Mesodermal cell (in vitro differentiated cells): Measurements from ENCODE around the gene KRT3.

Source experiments
- H3K27ac ChIP-seq: 2 replicates; pipeline ENCODE4 v1.7.0; 2013; ENCODE audit warnings: mild to moderate bottlenecking, low read depth, low read length, moderate library complexity; ENCODE audit not compliant: severe bottlenecking
- H3K36me3 ChIP-seq: 2 replicates; pipeline ENCODE4 v1.7.1; 2013; ENCODE audit warnings: mild to moderate bottlenecking, low read length, moderate library complexity; ENCODE audit not compliant: control insufficient read depth, insufficient read depth
- H3K4me1 ChIP-seq: one replicate; pipeline ENCODE4 v1.7.1; 2013; ENCODE audit warnings: mild to moderate bottlenecking, low read length; ENCODE audit not compliant: insufficient read depth, control insufficient read depth, poor library complexity, severe bottlenecking
- H3K4me3 ChIP-seq: 2 replicates; pipeline ENCODE4 v1.7.0; 2013; ENCODE audit warnings: low read length, control low read depth, mild to moderate bottlenecking; ENCODE audit not compliant: insufficient read depth, poor library complexity, severe bottlenecking; ENCODE audit errors: extremely low read depth
- H3K9me3 ChIP-seq: 2 replicates; pipeline ENCODE4 v1.7.1; 2013; ENCODE audit warnings: mild to moderate bottlenecking, low read length, moderate library complexity; ENCODE audit not compliant: control insufficient read depth
- WGBS, 2 experiments: methylation state at CpG; one replicate each; pipeline ENCODE4 v1.1.5; 2013; ENCODE audit warnings: missing lambda C conversion rate in 2 of 2; ENCODE audit not compliant: insufficient coverage in 2 of 2; 5-methylcytosine and 5-hydroxymethylcytosine counted together

KRT3 gene

DNA sequence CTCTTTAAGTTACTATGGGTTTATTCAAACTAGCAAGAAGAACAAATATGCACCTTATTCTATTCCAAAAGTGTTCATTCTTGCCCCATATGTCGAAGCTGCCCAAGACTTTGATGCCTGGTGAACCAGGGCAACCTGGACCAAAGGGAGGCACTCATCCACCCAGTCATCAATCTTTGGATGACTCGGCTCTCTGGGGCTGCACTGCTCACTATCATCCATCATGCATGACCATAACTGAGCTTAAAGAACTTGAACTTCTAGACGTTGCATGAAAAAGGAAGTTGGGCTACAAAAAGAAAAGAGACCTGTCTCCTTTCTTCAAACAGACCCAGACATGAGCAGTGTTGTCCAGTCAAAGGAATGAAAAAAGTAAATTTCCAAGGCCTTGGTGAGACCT, 16.8 kb upstream of the KRT3 start:
- Histone ChIP-seq H3K4me3 (no peak overlapping the region), H3K4me1 (no peaks in the 10 kb centered on the region), H3K9me3 (no peaks in the 10 kb centered on the region), H3K36me3 (no peaks in the 10 kb centered on the region), H3K27ac (no peak overlapping the region)
- 88 to 100% methylated on average over 1 to 3 of the region's 3 CpGs for WGBS, 2 experiments

DNA sequence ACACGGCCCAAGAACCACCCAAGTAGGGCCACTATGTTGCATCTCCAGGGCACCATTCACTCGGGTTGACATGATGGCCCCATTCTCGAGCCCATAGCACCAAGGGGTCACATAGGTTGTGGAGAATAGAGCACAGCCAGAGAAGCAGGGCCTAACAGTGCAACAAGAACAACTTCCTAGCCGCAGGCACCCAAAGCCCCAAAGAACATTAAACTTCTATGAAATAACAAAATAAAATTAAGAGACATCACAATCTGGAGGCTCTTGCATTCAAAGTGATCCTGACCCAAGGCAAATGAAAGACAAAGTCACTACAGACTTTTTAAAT, 16.1 kb upstream of the KRT3 start:
- 71 to 78% methylated on average over 3 of the region's 4 CpGs for WGBS, 2 experiments
- H3K9me3 ChIP-seq, result no peaks in the 10 kb centered on the region
- no peak overlapping the region for H3K27ac ChIP-seq
- H3K4me1 ChIP-seq, result no peaks in the 10 kb centered on the region
- no peak overlapping the region for H3K4me3 ChIP-seq
- H3K36me3 ChIP-seq, result no peaks in the 10 kb centered on the region

DNA sequence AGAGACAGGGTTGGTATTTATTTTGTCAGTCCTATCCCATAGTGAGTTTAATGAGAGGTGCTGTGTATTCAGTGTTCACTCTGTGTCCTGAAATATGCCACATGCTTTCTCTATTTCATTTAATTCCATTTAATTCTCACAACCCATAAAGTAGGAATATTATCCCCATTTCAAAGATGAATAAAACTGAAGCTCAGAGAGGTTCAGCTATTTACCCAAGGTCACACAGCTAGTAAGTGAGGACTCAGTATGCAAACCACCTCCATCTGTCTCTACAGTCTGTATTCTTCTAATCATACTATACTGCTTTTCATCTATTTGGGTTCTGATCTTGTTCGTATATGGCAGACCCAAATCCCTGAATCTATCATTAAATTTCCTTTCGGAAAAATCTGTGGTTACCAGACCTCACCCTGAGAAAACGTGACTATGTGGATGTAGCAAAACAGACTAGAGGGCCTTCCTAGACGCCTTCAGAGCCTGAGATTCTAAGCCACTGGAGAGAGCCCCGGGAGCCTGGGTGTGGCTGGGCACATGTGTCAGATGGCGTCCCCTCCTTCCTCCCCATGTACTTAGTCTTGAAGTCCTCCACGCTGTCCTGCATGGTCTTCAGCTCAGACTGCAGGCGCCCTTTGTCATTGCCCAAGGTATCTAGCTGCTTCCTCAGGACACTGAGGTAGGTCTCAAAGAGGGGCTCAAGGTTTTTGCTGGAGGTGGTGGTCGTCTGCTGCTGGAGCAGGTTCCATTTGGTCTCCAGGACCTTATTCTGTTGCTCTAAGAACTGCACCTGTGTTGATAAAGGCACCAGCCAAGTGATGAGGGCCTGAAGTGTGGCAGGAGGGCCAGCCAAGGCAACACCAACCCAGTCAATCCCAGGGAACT, 15.5 kb upstream of the KRT3 start:
- WGBS, 2 experiments, result 85 to 86% methylated on average over 6 to 8 of the region's 9 CpGs

DNA sequence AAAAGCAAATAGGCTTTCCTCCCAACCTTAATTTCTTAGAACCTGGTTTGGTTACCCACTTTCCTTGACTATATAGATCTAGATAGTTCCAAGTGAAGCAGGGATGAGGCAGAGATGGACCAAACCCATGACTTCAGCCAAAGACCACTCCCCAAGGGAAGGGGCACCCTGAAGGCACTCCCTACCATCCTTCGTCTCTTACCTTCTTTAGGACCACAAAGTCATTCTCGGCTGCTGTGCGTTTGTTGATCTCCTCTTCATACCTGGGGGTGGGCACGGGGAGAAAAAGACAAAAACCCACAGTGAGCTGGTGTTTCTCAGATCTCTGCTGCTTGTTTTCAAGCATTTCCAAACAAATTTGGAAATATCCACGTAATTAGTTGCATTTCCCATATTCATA, 14.6 kb upstream of the KRT3 start:
- 56 to 75% methylated on average over 4 of the region's 5 CpGs for whole genome bisulfite sequencing, 2 experiments
- no peaks in the 10 kb centered on the region for H3K9me3 ChIP-seq
- H3K4me1 ChIP-seq, result peaks cover 1% of the 10 kb centered on the region
- H3K27ac ChIP-seq, result no peak overlapping the region
- H3K4me3 ChIP-seq, result no peak overlapping the region
- no peaks in the 10 kb centered on the region for H3K36me3 ChIP-seq

More for the DNA sequence above, 15.5 kb upstream of the KRT3 start:
- Histone ChIP-seq H3K4me1 (no peaks in the 10 kb centered on the region), H3K4me3 (no peak overlapping the region), H3K9me3 (no peaks in the 10 kb centered on the region), H3K36me3 (no peaks in the 10 kb centered on the region), H3K27ac (no peak overlapping the region)

DNA sequence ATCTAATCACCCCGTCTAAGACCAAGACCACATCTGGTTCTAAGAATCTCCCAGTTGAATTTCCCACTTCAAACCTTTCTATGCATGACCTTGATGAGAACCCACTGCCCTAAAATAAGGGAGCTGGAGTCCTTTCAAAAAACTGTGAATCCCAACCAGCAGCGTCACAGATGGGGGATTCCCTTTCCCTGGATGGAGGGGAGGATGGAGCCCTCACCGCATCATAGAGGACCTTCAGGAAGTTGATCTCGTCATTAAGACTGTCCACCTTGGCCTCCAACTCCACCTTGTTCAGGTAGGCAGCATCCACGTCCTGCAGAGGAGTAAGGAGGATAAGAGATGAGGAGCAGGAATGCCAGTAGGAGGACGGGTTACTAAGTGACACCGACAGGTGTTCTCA, 13.2 kb upstream of the KRT3 start:
- H3K9me3 ChIP-seq, result no peaks in the 10 kb centered on the region
- WGBS, 2 experiments, result 69 to 75% methylated on average over 3 of the region's 7 CpGs
- no peak overlapping the region for H3K4me3 ChIP-seq
- H3K27ac ChIP-seq, result no peak overlapping the region
- peaks cover 5% of the 10 kb centered on the region for H3K4me1 ChIP-seq
- H3K36me3 ChIP-seq, result no peaks in the 10 kb centered on the region

DNA sequence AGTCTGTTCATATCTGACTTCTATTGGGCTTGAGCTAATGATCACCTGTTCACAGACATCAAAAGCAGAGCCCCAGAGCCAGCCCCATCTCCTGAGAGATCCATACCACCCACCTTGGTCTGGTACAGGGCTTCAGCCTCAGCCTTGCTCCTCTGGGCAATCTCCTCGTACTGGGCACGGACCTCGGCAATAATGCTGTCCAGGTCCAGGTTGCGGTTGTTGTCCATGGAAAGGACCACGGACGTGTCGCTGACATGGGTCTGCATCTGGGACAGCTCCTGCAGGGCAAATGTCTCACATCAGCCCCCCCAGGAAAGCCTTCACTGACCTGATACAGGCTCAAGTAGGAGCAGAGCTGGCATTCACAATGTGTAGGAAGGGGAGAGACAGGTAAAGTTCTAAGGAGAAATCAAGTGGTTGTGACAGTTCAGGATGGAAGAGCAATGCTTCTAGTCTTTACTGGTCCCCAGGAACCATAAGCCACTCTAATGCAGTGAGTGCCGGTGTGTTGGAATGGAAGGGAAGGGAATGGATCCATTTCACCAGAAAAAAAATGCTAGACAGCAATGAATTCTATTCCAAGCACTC, 12.8 kb upstream of the KRT3 start:
- H3K27ac ChIP-seq, result no peak overlapping the region
- H3K36me3 ChIP-seq, result no peaks in the 10 kb centered on the region
- 96 to 98% methylated on average over 7 of the region's 8 CpGs for WGBS, 2 experiments
- H3K4me3 ChIP-seq, result no peak overlapping the region
- no peaks in the 10 kb centered on the region for H3K9me3 ChIP-seq
- peaks cover 5% of the 10 kb centered on the region for H3K4me1 ChIP-seq

DNA sequence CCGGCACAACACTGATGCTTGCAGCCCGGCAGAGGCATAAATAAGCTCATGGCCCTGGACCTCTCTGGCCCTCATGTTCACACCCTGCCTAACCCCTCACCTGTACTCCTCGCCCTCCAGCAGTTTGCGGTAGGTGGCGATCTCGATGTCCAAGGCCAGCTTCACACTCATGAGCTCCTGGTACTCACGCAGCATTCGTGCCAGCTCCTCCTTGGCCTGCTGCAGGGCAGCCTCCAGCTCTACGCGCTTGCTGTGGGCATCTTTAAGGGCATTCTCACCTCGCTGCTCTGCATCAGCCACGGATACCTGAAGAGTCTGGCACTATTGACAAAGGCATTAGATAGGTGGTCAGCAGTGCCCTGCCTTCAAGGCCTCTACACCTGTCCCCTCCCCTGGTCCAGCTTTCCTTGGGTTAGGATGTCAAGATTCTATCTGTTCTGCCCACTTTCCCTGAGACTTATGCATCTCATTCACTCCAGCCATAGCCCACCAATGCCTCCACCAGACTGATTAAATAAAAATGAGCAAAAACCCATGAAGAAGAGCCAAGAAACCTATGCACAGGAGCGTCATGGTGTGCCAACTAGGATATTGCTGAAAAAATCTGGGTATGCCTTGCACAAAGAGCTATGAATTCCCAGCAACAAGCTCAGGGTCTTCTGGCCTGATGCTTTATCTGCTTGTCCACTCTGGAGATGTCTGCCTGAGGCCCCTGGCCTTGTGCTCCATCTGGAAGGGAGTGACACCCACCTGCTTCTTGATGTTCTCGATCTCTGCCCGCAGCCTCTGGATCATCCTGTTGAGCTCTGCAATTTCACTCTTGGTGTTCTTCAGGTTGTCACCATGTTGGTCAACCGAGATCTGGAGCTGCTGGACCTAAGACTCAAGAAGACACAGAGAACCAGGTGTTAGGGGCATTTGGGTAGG, 11.9 kb upstream of the KRT3 start:
- 87 to 89% methylated on average over 16 of the region's 16 CpGs for WGBS, 2 experiments
- peaks cover 5% of the 10 kb centered on the region for H3K4me1 ChIP-seq

DNA sequence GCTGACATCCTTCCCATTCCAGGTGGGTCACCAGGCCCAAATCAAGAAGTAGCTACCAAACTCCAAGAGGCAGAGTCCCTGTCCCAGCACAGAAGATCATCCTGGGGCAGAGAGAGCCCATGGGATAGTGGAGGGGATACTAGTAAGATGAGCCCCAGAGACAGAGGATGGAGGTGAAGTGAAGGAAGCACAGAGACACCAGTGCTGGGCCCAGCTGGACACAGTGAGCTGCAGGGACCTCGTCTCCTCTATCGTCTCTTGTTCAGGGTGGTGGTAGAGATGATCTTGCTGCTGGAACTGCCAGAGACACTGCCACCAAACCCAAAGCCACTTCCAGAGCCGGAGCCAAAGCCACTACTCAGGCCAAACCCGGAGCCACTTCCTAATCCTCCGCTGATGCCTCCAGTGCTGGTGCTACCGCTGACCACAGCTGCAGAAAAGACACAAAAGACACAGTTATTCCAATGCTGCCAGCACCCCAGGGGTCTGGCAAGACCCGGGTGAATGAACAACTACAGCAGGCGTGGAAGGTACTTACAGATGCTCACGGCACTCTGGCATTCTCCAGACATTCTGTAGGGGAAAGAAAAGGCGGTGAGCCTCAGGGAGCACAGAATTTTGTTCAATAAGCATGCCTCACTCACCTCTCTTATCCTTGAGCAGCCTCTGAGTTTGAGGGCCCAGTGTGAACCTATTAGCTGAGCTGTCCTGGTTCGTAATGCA, 11.1 kb upstream of the KRT3 start:
- H3K9me3 ChIP-seq, result no peaks in the 10 kb centered on the region
- peaks cover 5% of the 10 kb centered on the region for H3K4me1 ChIP-seq
- no peaks in the 10 kb centered on the region for H3K36me3 ChIP-seq
- H3K27ac ChIP-seq, result no peak overlapping the region
- H3K4me3 ChIP-seq, result no peak overlapping the region
- 86 to 88% methylated on average over 4 to 11 of the region's 11 CpGs for WGBS, 2 experiments

More for the DNA sequence above, 11.9 kb upstream of the KRT3 start:
- Histone ChIP-seq H3K9me3 (no peaks in the 10 kb centered on the region), H3K36me3 (no peaks in the 10 kb centered on the region), H3K27ac (no peak overlapping the region), H3K4me3 (no peak overlapping the region)

DNA sequence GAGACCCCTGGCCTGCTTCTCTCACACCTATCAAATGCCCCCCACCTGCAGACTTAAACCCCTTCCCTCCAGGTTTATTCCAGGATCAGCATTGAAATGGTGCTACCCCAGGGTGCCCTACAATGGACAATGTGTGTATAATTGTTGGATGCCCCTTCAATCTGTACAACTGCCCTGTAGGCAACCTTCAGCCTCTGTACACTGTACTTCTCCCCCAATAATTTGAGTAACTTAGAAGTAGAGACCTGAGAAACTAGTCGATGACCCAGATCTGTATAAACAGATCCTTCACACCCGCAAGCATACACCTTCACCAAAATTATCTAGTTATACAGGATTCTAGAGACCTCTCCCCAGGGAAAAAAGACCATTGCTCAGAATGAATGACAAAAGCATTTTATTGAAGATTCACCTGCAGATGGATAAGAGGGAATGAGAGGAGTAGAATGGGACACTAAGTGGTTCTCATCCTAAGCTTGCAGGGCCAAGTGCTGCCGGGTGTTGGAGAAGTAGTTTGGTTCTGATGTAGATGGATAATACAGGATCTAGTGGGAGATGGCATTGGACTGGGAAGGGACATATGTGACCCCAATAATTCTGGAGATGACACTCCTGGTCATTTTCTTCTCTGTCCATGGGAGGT, 10.4 kb upstream of the KRT3 start:
- peaks cover 5% of the 10 kb centered on the region for H3K4me1 ChIP-seq
- H3K27ac ChIP-seq, result no peak overlapping the region
- WGBS, 2 experiments, result 80 to 92% methylated on average over 1 to 3 of the region's 3 CpGs

DNA sequence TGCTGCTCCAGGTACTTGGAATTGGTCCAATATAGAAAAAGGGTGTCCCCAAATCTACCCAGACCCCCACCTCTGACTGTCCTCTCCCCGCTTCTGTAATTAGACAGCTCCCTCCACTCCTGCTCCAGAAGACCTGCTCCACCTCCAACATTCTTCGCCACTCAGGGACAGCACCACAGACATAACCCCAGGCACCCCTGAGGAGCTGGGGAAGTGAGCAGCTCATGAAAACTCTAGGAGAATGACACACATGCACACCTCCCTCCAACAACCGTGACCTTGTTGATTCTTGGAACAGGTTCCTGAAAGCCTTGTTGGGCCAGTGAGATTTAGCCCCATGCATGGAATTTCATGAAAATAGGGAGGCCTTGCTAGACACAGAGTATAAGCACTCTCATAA, 9.8 kb upstream of the KRT3 start:
- WGBS, 2 experiments, result 50 to 92% methylated on average over 1 to 2 of the region's 3 CpGs
- H3K9me3 ChIP-seq, result no peaks in the 10 kb centered on the region
- no peak overlapping the region for H3K4me3 ChIP-seq
- no peaks in the 10 kb centered on the region for H3K36me3 ChIP-seq
- peaks cover 5% of the 10 kb centered on the region for H3K4me1 ChIP-seq
- no peak overlapping the region for H3K27ac ChIP-seq

More for the DNA sequence above, 10.4 kb upstream of the KRT3 start:
- no peak overlapping the region for H3K4me3 ChIP-seq
- H3K9me3 ChIP-seq, result no peaks in the 10 kb centered on the region
- H3K36me3 ChIP-seq, result no peaks in the 10 kb centered on the region
